K562 (cell line): ENCODE results near the gene FAR1. TPM values are rescaled to one million over a fixed set of nuclear protein-coding genes. Genes with fewer than 3 reads are reported as not detected.

Experiments used
- BHLHE40 ChIP-seq: IDR thresholded peaks from 2 replicates; pipeline ENCODE4 v1.6.1; 2011; ENCODE audit warnings: low read length, improper control_type of control experiment
- DACH1 ChIP-seq: fragments of 450-650 bp; IDR thresholded peaks from 2 replicates; pipeline ENCODE4 v1.6.1; 2018; ENCODE audit not compliant: partially characterized antibody
- DEAF1 ChIP-seq: fragments of 450-650 bp; formaldehyde crosslinking; IDR thresholded peaks from 2 replicates; pipeline ENCODE4 v1.4.0; 2020; ENCODE audit warnings: mild to moderate bottlenecking, moderate library complexity
- E2F5 ChIP-seq: sonication (generic); formaldehyde crosslinking; IDR thresholded peaks from 2 replicates; pipeline ENCODE4 v1.8.0; 2022; ENCODE audit warnings: mild to moderate bottlenecking, missing genetic modification reagents
- FOXO4 ChIP-seq: fragments of 450-650 bp; formaldehyde crosslinking; IDR thresholded peaks from 2 replicates; pipeline ENCODE4 v1.4.0; 2020; ENCODE audit warnings: mild to moderate bottlenecking, moderate library complexity
- MAFF ChIP-seq: IDR thresholded peaks from 2 replicates; pipeline ENCODE4 v1.6.1; 2012; ENCODE audit warnings: low read length, improper control_type of control experiment
- PATZ1 ChIP-seq: fragments of 250-450 bp; sonication (Bioruptor Pico); IDR thresholded peaks from 2 replicates; pipeline ENCODE4 v1.5.0; 2020; ENCODE audit warnings: mild to moderate bottlenecking, borderline replicate concordance
- PRDM10 ChIP-seq: fragments of 450-650 bp; IDR thresholded peaks from 2 replicates; pipeline ENCODE4 v1.6.1; 2018; ENCODE audit not compliant: partially characterized antibody
- SIRT6 ChIP-seq: IDR thresholded peaks from one replicate; pipeline ENCODE4 v1.6.1; 2012; ENCODE audit warnings: low read depth, mild to moderate bottlenecking, control low read depth, inconsistent platforms, low read length, moderate library complexity
- TFAM ChIP-seq: fragments of 250-450 bp; sonication (Bioruptor Pico); conservative IDR thresholded peaks from 2 replicates; pipeline ENCODE4 v1.5.0; 2021; ENCODE audit warnings: mild to moderate bottlenecking, moderate library complexity
- THRB ChIP-seq: fragments of 450-650 bp; formaldehyde crosslinking; conservative IDR thresholded peaks from 2 replicates; pipeline ENCODE4 v1.4.0; 2022; ENCODE audit warnings: mild to moderate bottlenecking, missing genetic modification characterization
- ZNF23 ChIP-seq: fragments of 250-450 bp; sonication (Bioruptor Pico); IDR thresholded peaks from 2 replicates; pipeline ENCODE4 v1.4.0; 2020; ENCODE audit warnings: mild to moderate bottlenecking
- ZNF436 ChIP-seq: fragments of 250-450, 450-650 bp; sonication (Bioruptor Pico); formaldehyde crosslinking; IDR thresholded peaks from 2 replicates; pipeline ENCODE4 v1.7.0; 2020; ENCODE audit warnings: mild to moderate bottlenecking
- polyA plus RNA-seq, 8 experiments: library from polyadenylated mRNA; depleted of rRNA in 4 of 8; stranded (reverse) in 5 of 8; unstranded in 3 of 8; fragments of >200 nt; fragmentation: Nextera tagmentation in 2 of 8; fragmentation: Illumina TruSeq in 1 of 8; extraction: Ambion mirVana in 2 of 8; extraction: Trizol in 1 of 8; gene quantifications; 2 replicates each; pipeline versions ENCODE4 v1.2.1 to v1.2.3, GENCODE V29; 2011 to 2014; ENCODE audit warnings: inconsistent platforms in 1 of 8, missing spikeins in 1 of 8
- total RNA-seq, 7 experiments: library from RNA; depleted of rRNA in 6 of 7; stranded (reverse); fragments of >200 nt in 6 of 7; fragmentation: Illumina TruSeq in 2 of 7; extraction: Trizol in 2 of 7; gene quantifications; 2 replicates each; pipeline versions ENCODE4 v1.2.1 to v1.2.3, GENCODE V29; 2011 to 2021; ENCODE audit warnings: low replicate concordance in 1 of 7

FAR1 gene
- total and polyA plus RNA-seq, 9 of the 15 experiments (the other 6 are each of a cell fraction or from before 2014, with no cell fraction given): 17.7 to 88.2 (median 52.6) TPM

- TF ChIP-seq DEAF1 (CRISPR knock-in tag) (peak; percentile 82), TFAM (no peak), PRDM10 (no peak), MAFF (no peak), DACH1 (peak; percentile 13), BHLHE40 (0 out of 2 replicates have a peak, but pooled peaks have one; percentile 17), E2F5 (CRISPR knock-in tag) (no peak), PATZ1 (CRISPR knock-in tag) (no peak), THRB (CRISPR knock-in tag) (no peak), SIRT6 (no peak), FOXO4 (CRISPR knock-in tag) (no peak), ZNF23 (no peak), ZNF436 (CRISPR knock-in tag) (no peak)
Measured at GRCh38 chr11:13772223-13773046, 104.0 kb downstream of the FAR1 start (continued).
